ENCODE data around the gene C1orf35.

Gene C1orf35

DNA sequence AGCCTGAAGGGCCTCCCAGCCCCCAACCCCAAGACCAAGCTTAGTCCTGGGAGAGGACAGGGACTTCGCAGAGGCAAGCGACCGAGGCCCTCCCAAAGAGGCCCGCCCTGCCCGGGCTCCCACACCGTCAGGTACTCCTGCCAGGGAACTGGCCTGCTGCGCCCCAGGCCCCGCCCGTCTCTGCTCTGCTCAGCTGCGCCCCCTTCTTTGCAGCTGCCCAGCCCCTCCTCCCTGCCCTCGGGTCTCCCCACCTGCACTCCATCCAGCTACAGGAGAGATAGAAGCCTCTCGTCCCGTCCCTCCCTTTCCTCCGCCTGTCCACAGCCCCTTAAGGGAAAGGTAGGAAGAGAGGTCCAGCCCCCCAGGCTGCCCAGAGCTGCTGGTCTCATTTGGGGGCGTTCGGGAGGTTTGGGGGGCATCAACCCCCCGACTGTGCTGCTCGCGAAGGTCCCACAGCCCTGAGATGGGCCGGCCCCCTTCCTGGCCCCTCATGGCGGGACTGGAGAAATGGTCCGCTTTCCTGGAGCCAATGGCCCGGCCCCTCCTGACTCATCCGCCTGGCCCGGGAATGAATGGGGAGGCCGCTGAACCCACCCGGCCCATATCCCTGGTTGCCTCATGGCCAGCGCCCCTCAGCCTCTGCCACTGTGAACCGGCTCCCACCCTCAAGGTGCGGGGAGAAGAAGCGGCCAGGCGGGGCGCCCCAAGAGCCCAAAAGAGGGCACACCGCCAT, 42.5 kb downstream of the C1orf35 start:
- H3K4me1 Mint-ChIP-seq: peaks cover 5% of the 10 kb centered on the region
- no peaks in the 10 kb centered on the region for H3K36me3 Mint-ChIP-seq
- no peak overlapping the region for H3K27ac Mint-ChIP-seq
- no peaks in the 10 kb centered on the region for H3K9me3 Mint-ChIP-seq
- H3K27me3 Mint-ChIP-seq: peaks cover 26% of the 10 kb centered on the region
- no peak overlapping the region for H3K4me3 Mint-ChIP-seq

DNA sequence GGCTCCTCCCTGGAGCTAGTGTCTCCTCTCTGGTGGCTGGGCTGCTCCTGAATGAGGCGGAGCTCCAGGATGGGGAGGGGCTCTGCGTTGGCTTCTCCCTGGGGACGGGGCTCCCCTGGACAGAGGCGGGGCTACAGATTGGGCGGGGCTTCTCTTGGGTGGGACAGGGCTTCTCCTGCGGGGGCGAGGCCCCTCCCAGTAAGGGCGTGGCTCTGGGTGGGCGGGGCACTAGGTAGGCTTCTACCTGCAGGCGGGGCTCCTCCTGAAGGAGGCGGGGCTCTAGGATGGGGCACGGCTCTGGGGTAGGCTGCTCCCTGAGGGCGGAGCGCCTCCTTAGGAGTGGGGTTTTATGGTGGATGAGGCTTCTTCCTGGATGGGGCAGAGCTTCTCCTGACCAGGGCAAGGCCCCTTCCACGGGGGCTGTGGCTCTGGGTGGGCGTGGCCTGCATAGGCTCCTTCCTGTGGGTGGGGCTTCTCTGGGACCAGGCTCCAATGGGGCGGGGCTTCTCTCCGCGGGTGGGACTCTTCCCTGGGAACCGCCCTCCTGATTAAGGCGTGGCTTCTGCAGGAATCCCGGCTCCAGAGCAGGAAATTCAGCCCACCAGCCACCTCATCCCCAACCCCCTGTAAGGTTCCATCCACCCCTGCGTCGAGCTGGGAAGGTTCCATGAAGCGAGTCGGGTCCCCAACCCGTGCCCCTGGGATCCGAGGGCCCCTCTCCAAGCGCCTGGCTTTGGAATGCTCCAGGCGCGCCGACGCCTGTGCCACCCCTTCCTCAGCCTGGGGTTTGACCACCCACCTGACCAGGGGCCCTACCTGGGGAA, 43.3 kb downstream of the C1orf35 start:
- no peaks in the 10 kb centered on the region for H3K36me3 Mint-ChIP-seq

DNA sequence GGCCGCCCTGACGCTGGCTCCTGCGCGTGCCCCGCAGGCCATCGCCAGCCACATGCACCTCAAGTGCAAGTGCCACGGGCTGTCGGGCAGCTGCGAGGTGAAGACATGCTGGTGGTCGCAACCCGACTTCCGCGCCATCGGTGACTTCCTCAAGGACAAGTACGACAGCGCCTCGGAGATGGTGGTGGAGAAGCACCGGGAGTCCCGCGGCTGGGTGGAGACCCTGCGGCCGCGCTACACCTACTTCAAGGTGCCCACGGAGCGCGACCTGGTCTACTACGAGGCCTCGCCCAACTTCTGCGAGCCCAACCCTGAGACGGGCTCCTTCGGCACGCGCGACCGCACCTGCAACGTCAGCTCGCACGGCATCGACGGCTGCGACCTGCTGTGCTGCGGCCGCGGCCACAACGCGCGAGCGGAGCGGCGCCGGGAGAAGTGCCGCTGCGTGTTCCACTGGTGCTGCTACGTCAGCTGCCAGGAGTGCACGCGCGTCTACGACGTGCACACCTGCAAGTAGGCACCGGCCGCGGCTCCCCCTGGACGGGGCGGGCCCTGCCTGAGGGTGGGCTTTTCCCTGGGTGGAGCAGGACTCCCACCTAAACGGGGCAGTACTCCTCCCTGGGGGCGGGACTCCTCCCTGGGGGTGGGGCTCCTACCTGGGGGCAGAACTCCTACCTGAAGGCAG, 44.0 kb downstream of the C1orf35 start:
- peak overlapping the region; percentile 42 for H3K4me3 Mint-ChIP-seq
- peaks cover 5% of the 10 kb centered on the region for H3K4me1 Mint-ChIP-seq
- H3K27me3 Mint-ChIP-seq: peaks cover 25% of the 10 kb centered on the region
- no peak overlapping the region for H3K27ac Mint-ChIP-seq
- no peaks in the 10 kb centered on the region for H3K36me3 Mint-ChIP-seq
- H3K9me3 Mint-ChIP-seq: no peaks in the 10 kb centered on the region

More for the DNA sequence above, 43.3 kb downstream of the C1orf35 start:
- Mint-ChIP-seq H3K27me3 (peaks cover 24% of the 10 kb centered on the region), H3K4me3 (peak overlapping the region; percentile 42), H3K4me1 (peaks cover 5% of the 10 kb centered on the region), H3K27ac (no peak overlapping the region), H3K9me3 (no peaks in the 10 kb centered on the region)

GRCh38 chr1:228058172-228058948, 44.8 kb downstream of the C1orf35 start:
- peak overlapping the region; percentile 11 for H3K4me3 Mint-ChIP-seq
- H3K36me3 Mint-ChIP-seq: no peaks in the 10 kb centered on the region
- H3K4me1 Mint-ChIP-seq: peaks cover 5% of the 10 kb centered on the region
- peaks cover 4% of the 10 kb centered on the region for H3K9me3 Mint-ChIP-seq
- H3K27me3 Mint-ChIP-seq: peaks cover 32% of the 10 kb centered on the region
- H3K27ac Mint-ChIP-seq: no peak overlapping the region

All from activated naive CD4-positive, alpha-beta T cell treated with anti-CD3 and anti-CD28 coated beads, Interleukin-2, amount 50 U/mL, for 24 hours (primary cell).